ENCODE data around the gene CHRM4. TPM values are rescaled to one million over a fixed set of nuclear protein-coding genes. Genes with fewer than 3 reads are reported as not detected.

Gene CHRM4
- total RNA-seq, 1 experiment from 2014 or later: 1.1 TPM

GRCh38 chr11:46347637-46348311, 43.8 kb downstream of the CHRM4 start:
- BruUV-seq (replicated peaks): no TSS peak
- H3K79me2 ChIP-seq (ENCODE audit: insufficient read depth, low read length): peaks cover 50% of the 10 kb centered on the region
- H3K27me3 ChIP-seq (ENCODE audit: insufficient read depth, low read length): no peaks in the 10 kb centered on the region
- peak; percentile 7; the same call in 1 of the 2 replicates for ATAC-seq
- no peak overlapping the region for H2AFZ ChIP-seq (ENCODE audit: low read depth, low read length, poor library complexity, severe bottlenecking)
- DNase-seq (ENCODE audit: low read depth, low spot score): no peak
- H3K9me2 ChIP-seq (ENCODE audit: insufficient read depth): no peaks in the 10 kb centered on the region
- intact Hi-C loops (cut with micrococcal nuclease): no loop called here
- H3K9ac ChIP-seq (ENCODE audit: low read length): peak overlapping the region; percentile 92
- H3K9me3 ChIP-seq (ENCODE audit: control insufficient read depth in 1 of 2, insufficient read depth in 1 of 2, low read depth in 1 of 2, low read length in 2 of 2): no peaks in the 10 kb centered on the region
- no peaks in the 10 kb centered on the region for H3K36me3 ChIP-seq (ENCODE audit: control insufficient read depth in 1 of 2, insufficient read depth in 2 of 2, low read length in 2 of 2)
- peak overlapping the region; percentile 97 for H3K4me2 ChIP-seq (ENCODE audit: low read length)
- no peak for TF ChIP-seq YY1 (IDR thresholded peaks at IDR 0.05; ENCODE audit: extremely low read depth, insufficient replicate concordance, low read depth, low read length)
- no peak for TF ChIP-seq SRF (IDR thresholded peaks at IDR 0.05; ENCODE audit: low read depth)
- TF ChIP-seq CBX3 (IDR thresholded peaks at IDR 0.05; ENCODE audit: low read depth): no peak
- no peak for TF ChIP-seq TCF7L2 (IDR thresholded peaks at IDR 0.05; ENCODE audit: borderline replicate concordance, extremely low read depth, insufficient read depth, insufficient read length)
- no peak for TF ChIP-seq POLR2A (IDR thresholded peaks at IDR 0.05; ENCODE audit: borderline replicate concordance, extremely low read depth, insufficient read depth, insufficient read length)
- TF ChIP-seq ELF1 (IDR thresholded peaks at IDR 0.05; ENCODE audit: borderline replicate concordance, low read depth): no peak
- no peak for TF ChIP-seq ATF3 (IDR thresholded peaks at IDR 0.05)
- peaks cover 3% of the 10 kb centered on the region; the same call in 1 of the 2 replicates for H4K20me1 ChIP-seq (ENCODE audit: insufficient read depth)
- ChIA-PET POLR2A (no interaction called here), RAD21 (ENCODE audit: low non-redundant PET in 1 of 2, low total read pairs in 2 of 2, uncharacterized antibody in 2 of 2, unreplicated experiment in 2 of 2) (no interaction called here), CTCF (interaction anchor here (1.0 kb wide), 4 partner anchors 12 to 109 kb away, joined by 3 read pairs; no protein-coding TSS in a partner anchor)
- H3K27ac ChIP-seq (ENCODE audit: low read depth, low read length): peak overlapping the region; percentile 76
- H3K4me3 ChIP-seq (replicated peaks in 1 of 2; ENCODE audit: low read depth in 1 of 2, low read length in 2 of 2): peak overlapping the region; percentile 91 to 97
- peaks cover 14 to 38% of the 10 kb centered on the region in 2 experiments; a peak in 3 of 4 replicates for H3K4me1 ChIP-seq (ENCODE audit: control insufficient read depth in 1 of 2, insufficient read depth in 2 of 2, low read length in 2 of 2)

GRCh38 chr11:46346886-46347636, 44.5 kb downstream of the CHRM4 start, which contains the start of gene DGKZ:
DGKZ (plus strand) TSS chr11:46347463; CDS start chr11:46347660, 197 bp downstream.
- no peaks in the 10 kb centered on the region for H3K27me3 ChIP-seq (ENCODE audit: insufficient read depth, low read length)
- no peaks in the 10 kb centered on the region for H3K36me3 ChIP-seq (ENCODE audit: control insufficient read depth in 1 of 2, insufficient read depth in 2 of 2, low read length in 2 of 2)
- peak within 1 kb of the TSS; percentile 81 for H2AFZ ChIP-seq (ENCODE audit: low read depth, low read length, poor library complexity, severe bottlenecking)
- peak within 1 kb of the TSS; percentile 92 for H3K9ac ChIP-seq (ENCODE audit: low read length)
- H3K27ac ChIP-seq (ENCODE audit: low read depth, low read length): peak within 1 kb of the TSS; percentile 76
- DNase-seq (ENCODE audit: low read depth, low spot score) (peak; percentile 35), ATAC-seq (peak; percentile 93)
- peak within 1 kb of the TSS; percentile 97 for H3K4me2 ChIP-seq (ENCODE audit: low read length)
- CTCF ChIA-PET: interaction anchor here (1.0 kb wide), 4 partner anchors 13 to 108 kb away, joined by 3 read pairs; no protein-coding TSS in a partner anchor
- RAD21 ChIA-PET (ENCODE audit: low non-redundant PET in 1 of 2, low total read pairs in 2 of 2, uncharacterized antibody in 2 of 2, unreplicated experiment in 2 of 2): no interaction called here
- no peaks in the 10 kb centered on the region for H4K20me1 ChIP-seq (ENCODE audit: insufficient read depth)
- no TSS peak for BruUV-seq (replicated peaks)
- no peaks in the 10 kb centered on the region for H3K9me2 ChIP-seq (ENCODE audit: insufficient read depth)
- intact Hi-C loops (cut with micrococcal nuclease): no loop called here
- POLR2A ChIA-PET: no interaction called here
- H3K79me2 ChIP-seq (ENCODE audit: insufficient read depth, low read length): peaks cover 43% of the 10 kb centered on the region
- H3K9me3 ChIP-seq (ENCODE audit: control insufficient read depth in 1 of 2, insufficient read depth in 1 of 2, low read depth in 1 of 2, low read length in 2 of 2): no peaks in the 10 kb centered on the region
- H3K4me1 ChIP-seq (ENCODE audit: control insufficient read depth in 1 of 2, insufficient read depth in 2 of 2, low read length in 2 of 2): peaks cover 14 to 32% of the 10 kb centered on the region in 2 experiments; a peak in 3 of 4 replicates
- H3K4me3 ChIP-seq (replicated peaks in 1 of 2; ENCODE audit: low read depth in 1 of 2, low read length in 2 of 2): peak within 1 kb of the TSS; percentile 91 to 97
- TF ChIP-seq EGR1 (IDR thresholded peaks at IDR 0.05; ENCODE audit: low read depth) (no peak), ATF3 (IDR thresholded peaks at IDR 0.05) (no peak), POLR2AphosphoS5 (IDR thresholded peaks at IDR 0.05; ENCODE audit: low read depth, low read length) (peak; percentile 70), ZBTB33 (IDR thresholded peaks at IDR 0.05; ENCODE audit: extremely low read depth, insufficient replicate concordance, low read length) (no peak), CBX3 (IDR thresholded peaks at IDR 0.05; ENCODE audit: low read depth) (no peak), SP1 (IDR thresholded peaks at IDR 0.05; ENCODE audit: low read depth) (no peak), JUND (IDR thresholded peaks at IDR 0.05) (no peak), EZH2 (IDR thresholded peaks at IDR 0.05) (no peak), MAX (IDR thresholded peaks at IDR 0.05) (peak; percentile 49; the same call in 1 of the 2 replicates), RAD21 (IDR thresholded peaks at IDR 0.05; ENCODE audit: low read depth) (no peak; the same call in 1 of the 2 replicates), CEBPB (IDR thresholded peaks at IDR 0.05; ENCODE audit: low read depth) (no peak), FOSL1 (IDR thresholded peaks at IDR 0.05; ENCODE audit: low read depth) (no peak)

All from HCT116 (cell line).